Bronchial epithelial cell (primary cell): ENCODE measurements around the gene HOXB6. TPM values are rescaled to one million over a fixed set of nuclear protein-coding genes. Genes with fewer than 3 reads are reported as not detected.
A peak's percentile ranks its signal among the peaks of the same experiment; 100 is the strongest.

ENCODE experiments used
- DNase-seq: peaks from one replicate; pipeline ENCODE4 v3.0.0-alpha.2; 2010; ENCODE audit warnings: low read depth
- FAIRE-seq: peaks from 2 replicates; lab custom pipeline; 2011; peaks lifted over from hg19 to GRCh38; lab: Jason Lieb, UNC
- H3K27me3 ChIP-seq: 2 replicates; pipeline ENCODE4 v1.5.1; 2011; ENCODE audit warnings: low read length; ENCODE audit not compliant: control insufficient read depth, insufficient read depth
- H3K36me3 ChIP-seq: 2 replicates; pipeline ENCODE4 v1.5.1; 2011; ENCODE audit warnings: low read length; ENCODE audit not compliant: control insufficient read depth, insufficient read depth
- H3K4me3 ChIP-seq: 2 replicates; pipeline ENCODE4 v1.5.1; 2011; ENCODE audit warnings: mild to moderate bottlenecking, low read depth, low read length, control low read depth
- CTCF ChIP-seq: IDR thresholded peaks from 2 replicates; pipeline ENCODE4 v1.5.1; 2011; ENCODE audit warnings: mild to moderate bottlenecking, moderate library complexity, low read length, control low read depth, inconsistent platforms; ENCODE audit not compliant: insufficient read depth, severe bottlenecking
- total RNA-seq: library from RNA; depleted of rRNA; stranded (reverse); fragments of >200 nt; gene quantifications from 2 replicates; pipeline ENCODE4 v1.2.1, GENCODE V29; 2014

The HOXB6 gene
- total RNA-seq, 1 donor from 2014 or later: not detected

GRCh38 chr17:48642059-48642842 lies 37.5 kb upstream of the HOXB6 start:
- TF ChIP-seq CTCF: no peak
- Histone ChIP-seq H3K27me3 (peaks cover 77% of the 10 kb centered on the region), H3K4me3 (no peak overlapping the region), H3K36me3 (no peaks in the 10 kb centered on the region)
- FAIRE-seq: no peak
- DNase-seq: no peak

- FAIRE-seq: no peak
- Histone ChIP-seq H3K4me3 (no peak overlapping the region), H3K27me3 (peaks cover 84% of the 10 kb centered on the region), H3K36me3 (no peaks in the 10 kb centered on the region)
- no peak for DNase-seq
- TF ChIP-seq CTCF: no peak
These were observed 36.8 kb upstream of the HOXB6 start for GRCh38 chr17:48641541-48642058.

GRCh38 chr17:48640858-48641180 lies 36.0 kb upstream of the HOXB6 start:
- H3K4me3 ChIP-seq: no peak overlapping the region
- no peaks in the 10 kb centered on the region for H3K36me3 ChIP-seq
- FAIRE-seq (no peak), DNase-seq (no peak)
- TF ChIP-seq CTCF: no peak
- peaks cover 84% of the 10 kb centered on the region for H3K27me3 ChIP-seq

GRCh38 chr17:48639982-48640857 lies 35.4 kb upstream of the HOXB6 start:
- Histone ChIP-seq H3K36me3 (no peaks in the 10 kb centered on the region), H3K4me3 (no peak overlapping the region), H3K27me3 (peaks cover 84% of the 10 kb centered on the region)
- TF ChIP-seq CTCF: no peak
- no peak for FAIRE-seq
- DNase-seq: no peak

GRCh38 chr17:48639136-48639535 lies 34.4 kb upstream of the HOXB6 start:
- H3K4me3 ChIP-seq: no peak overlapping the region
- TF ChIP-seq CTCF: no peak
- H3K27me3 ChIP-seq: peaks cover 82% of the 10 kb centered on the region
- FAIRE-seq (peak; percentile 7), DNase-seq (no peak)
- H3K36me3 ChIP-seq: no peaks in the 10 kb centered on the region
